Keratinocyte (primary cell): ENCODE measurements around the gene FKBP5.

Experiments used
- EZH2 ChIP-seq: IDR thresholded peaks from one replicate; pipeline ENCODE4 v1.6.1; 2012; ENCODE audit warnings: inconsistent platforms, mild to moderate bottlenecking, low read length, moderate library complexity
- TF ChIP-seq, protein P1 (sequence below), 3 experiments: IDR thresholded peaks in 1 of 3; conservative IDR thresholded peaks in 1 of 3; optimal IDR thresholded peaks in 1 of 3; 2 replicates in 2 of 3; 3 replicates in 1 of 3; pipeline versions ENCODE3 to v1.5.1; 2011; ENCODE audit warnings: low read length in 3 of 3, mild to moderate bottlenecking in 3 of 3, moderate library complexity in 2 of 3, control low read depth in 1 of 3, inconsistent platforms in 1 of 3; ENCODE audit not compliant: insufficient read depth in 2 of 3; ENCODE audit errors: extremely low read depth in 1 of 3

DNA sequence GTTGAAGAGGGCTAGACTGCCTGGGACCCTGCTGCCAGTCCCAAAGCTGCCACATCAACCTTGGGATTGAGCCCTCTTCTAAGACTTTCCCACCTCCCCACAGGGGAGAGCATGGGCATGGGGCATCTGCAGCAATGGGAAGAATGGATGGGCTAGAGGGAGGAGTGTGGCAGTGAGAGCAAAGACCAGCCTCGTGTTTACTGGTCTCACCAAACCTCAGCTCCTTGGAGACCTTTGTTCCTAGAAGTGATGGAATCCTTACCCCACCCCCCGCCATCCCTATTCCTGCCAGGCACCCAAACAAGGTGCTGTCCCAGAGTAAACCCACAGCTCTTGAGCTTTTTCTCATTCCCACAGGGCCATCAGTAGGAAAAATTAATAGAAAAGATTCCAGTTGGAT is 28.1 kb upstream of the FKBP5 start:
- TF ChIP-seq, protein P1, sequence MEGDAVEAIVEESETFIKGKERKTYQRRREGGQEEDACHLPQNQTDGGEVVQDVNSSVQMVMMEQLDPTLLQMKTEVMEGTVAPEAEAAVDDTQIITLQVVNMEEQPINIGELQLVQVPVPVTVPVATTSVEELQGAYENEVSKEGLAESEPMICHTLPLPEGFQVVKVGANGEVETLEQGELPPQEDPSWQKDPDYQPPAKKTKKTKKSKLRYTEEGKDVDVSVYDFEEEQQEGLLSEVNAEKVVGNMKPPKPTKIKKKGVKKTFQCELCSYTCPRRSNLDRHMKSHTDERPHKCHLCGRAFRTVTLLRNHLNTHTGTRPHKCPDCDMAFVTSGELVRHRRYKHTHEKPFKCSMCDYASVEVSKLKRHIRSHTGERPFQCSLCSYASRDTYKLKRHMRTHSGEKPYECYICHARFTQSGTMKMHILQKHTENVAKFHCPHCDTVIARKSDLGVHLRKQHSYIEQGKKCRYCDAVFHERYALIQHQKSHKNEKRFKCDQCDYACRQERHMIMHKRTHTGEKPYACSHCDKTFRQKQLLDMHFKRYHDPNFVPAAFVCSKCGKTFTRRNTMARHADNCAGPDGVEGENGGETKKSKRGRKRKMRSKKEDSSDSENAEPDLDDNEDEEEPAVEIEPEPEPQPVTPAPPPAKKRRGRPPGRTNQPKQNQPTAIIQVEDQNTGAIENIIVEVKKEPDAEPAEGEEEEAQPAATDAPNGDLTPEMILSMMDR (optimal IDR thresholded peaks at IDR 0.05 in 1 of 3, IDR thresholded peaks at IDR 0.05 in 1 of 3, conservative IDR thresholded peaks at IDR 0.05 in 1 of 3; ENCODE audit: extremely low read depth in 1 of 3, insufficient read depth in 2 of 3, low read length in 3 of 3) = no peak
- no peak for TF ChIP-seq EZH2
